NT2/D1 (cell line): ENCODE results near the gene ENPP6.

ENCODE experiments used
- DNase-seq: peaks from one replicate; pipeline ENCODE4 v3.0.0-alpha.2; 2011; ENCODE audit warnings: low read depth, low spot score
- H3K27me3 ChIP-seq: 2 replicates; pipeline ENCODE4 v1.6.0; 2011; ENCODE audit warnings: mild to moderate bottlenecking; ENCODE audit not compliant: insufficient read length, insufficient read depth
- H3K36me3 ChIP-seq: 2 replicates; pipeline ENCODE4 v1.6.1; 2011; ENCODE audit warnings: mild to moderate bottlenecking, low read length, mixed read lengths; ENCODE audit not compliant: insufficient read depth, insufficient read length
- H3K4me1 ChIP-seq: 2 replicates; pipeline ENCODE4 v1.5.1; 2011; ENCODE audit not compliant: insufficient read depth, insufficient read length
- H3K4me3 ChIP-seq: 2 replicates; pipeline ENCODE4 v1.5.1; 2011; ENCODE audit warnings: low read depth; ENCODE audit not compliant: insufficient read length
- H3K9ac ChIP-seq: 2 replicates; pipeline ENCODE4 v1.6.0; 2011; ENCODE audit warnings: low read depth; ENCODE audit not compliant: insufficient read length
- H3K9me3 ChIP-seq: 2 replicates; pipeline ENCODE4 v1.5.1; 2011; ENCODE audit warnings: mild to moderate bottlenecking, low read length; ENCODE audit not compliant: insufficient read depth
- SUZ12 ChIP-seq: IDR thresholded peaks from 2 replicates; pipeline ENCODE4 v1.6.1; 2011; ENCODE audit not compliant: insufficient read length, insufficient read depth; ENCODE audit errors: extremely low read depth
- YY1 ChIP-seq: IDR thresholded peaks from 2 replicates; pipeline ENCODE4 v1.6.1; 2011; ENCODE audit not compliant: insufficient read length, insufficient read depth
- ZNF274 ChIP-seq: IDR thresholded peaks from 2 replicates; pipeline ENCODE4 v1.6.1; 2011; ENCODE audit warnings: mild to moderate bottlenecking, low read depth, low read length

ENPP6 gene

DNA sequence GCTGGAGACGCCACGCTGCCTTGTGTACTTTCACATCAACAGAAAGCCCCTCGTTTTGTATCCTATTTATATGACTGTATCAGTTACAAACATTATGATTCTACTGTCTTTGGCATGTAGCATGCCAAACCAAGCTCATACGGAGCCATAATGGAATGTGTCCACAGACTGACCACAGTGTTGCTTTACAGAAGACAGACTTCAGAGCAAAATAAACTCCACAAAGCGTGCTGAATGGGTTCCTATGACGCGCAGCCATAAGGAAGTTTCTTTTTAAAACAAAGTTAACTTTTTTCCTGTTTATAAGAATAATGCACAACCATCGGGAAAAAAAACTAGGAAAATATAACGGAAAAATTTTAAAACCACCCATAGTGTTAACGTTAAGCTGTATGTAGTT lies 176.5 kb downstream of the ENPP6 start:
- DNase-seq, result no peak
- H3K9ac ChIP-seq, result no peak overlapping the region
- no peaks in the 10 kb centered on the region for H3K27me3 ChIP-seq
- H3K4me1 ChIP-seq, result no peaks in the 10 kb centered on the region
- no peaks in the 10 kb centered on the region for H3K36me3 ChIP-seq
- no peak overlapping the region for H3K4me3 ChIP-seq
- TF ChIP-seq ZNF274, result no peak
- no peak for TF ChIP-seq YY1
- TF ChIP-seq SUZ12, result no peak
- H3K9me3 ChIP-seq, result peaks cover 15% of the 10 kb centered on the region

DNA sequence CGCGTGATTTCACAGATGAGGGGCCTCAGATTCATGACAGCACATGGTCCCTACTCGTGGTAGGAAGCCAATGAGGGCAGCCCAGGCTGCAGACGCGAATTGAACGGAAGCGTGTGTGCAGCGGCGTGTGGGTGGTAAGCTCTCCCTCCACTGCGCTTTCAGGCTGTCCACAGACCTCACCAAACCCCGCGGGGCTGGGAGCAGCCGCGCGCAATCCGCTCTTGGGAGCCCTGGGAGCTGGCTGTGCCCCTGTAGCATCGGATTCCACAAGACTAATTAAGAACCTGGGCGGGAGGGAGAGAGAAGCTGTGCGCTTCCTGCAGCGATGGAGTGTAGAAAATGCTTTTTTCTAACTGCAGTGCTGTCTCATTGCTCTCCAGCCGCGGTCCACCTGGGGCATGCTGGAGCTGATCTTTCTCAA lies 177.7 kb downstream of the ENPP6 start:
- no peak for TF ChIP-seq ZNF274
- TF ChIP-seq SUZ12, result no peak
- no peak for TF ChIP-seq YY1
- Histone ChIP-seq H3K9ac (no peak overlapping the region), H3K4me1 (no peaks in the 10 kb centered on the region), H3K36me3 (no peaks in the 10 kb centered on the region), H3K9me3 (0 out of 2 replicates have a peak, but pooled peaks cover 4% of the 10 kb centered on the region), H3K4me3 (no peak overlapping the region), H3K27me3 (no peaks in the 10 kb centered on the region)
- no peak for DNase-seq
